ENCODE measurements around the gene STK11IP.

DNA sequence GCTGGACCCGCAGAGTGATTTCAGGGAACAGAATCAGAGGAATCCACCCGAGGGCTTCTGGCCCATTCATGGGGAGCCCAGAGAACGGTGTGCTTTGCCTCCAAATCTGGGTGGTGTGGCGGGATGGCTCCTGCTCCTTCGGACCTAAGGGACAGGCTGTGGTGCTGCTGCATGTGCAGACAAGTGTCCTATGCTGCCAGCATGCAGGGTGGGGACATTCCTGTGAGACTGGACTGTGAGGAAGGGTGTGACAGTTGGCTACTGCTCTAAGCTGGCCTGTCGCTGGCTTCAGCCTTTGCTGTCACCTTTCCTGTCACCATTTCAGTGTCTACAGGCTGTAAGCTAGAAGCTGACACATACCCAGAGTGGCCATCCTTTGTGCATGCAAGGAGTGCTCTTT lies 26.9 kb downstream of the STK11IP start:
- TF ChIP-seq, protein P1, sequence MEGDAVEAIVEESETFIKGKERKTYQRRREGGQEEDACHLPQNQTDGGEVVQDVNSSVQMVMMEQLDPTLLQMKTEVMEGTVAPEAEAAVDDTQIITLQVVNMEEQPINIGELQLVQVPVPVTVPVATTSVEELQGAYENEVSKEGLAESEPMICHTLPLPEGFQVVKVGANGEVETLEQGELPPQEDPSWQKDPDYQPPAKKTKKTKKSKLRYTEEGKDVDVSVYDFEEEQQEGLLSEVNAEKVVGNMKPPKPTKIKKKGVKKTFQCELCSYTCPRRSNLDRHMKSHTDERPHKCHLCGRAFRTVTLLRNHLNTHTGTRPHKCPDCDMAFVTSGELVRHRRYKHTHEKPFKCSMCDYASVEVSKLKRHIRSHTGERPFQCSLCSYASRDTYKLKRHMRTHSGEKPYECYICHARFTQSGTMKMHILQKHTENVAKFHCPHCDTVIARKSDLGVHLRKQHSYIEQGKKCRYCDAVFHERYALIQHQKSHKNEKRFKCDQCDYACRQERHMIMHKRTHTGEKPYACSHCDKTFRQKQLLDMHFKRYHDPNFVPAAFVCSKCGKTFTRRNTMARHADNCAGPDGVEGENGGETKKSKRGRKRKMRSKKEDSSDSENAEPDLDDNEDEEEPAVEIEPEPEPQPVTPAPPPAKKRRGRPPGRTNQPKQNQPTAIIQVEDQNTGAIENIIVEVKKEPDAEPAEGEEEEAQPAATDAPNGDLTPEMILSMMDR (IDR thresholded peaks at IDR 0.05), result no peak
- TF ChIP-seq POLR2A (IDR thresholded peaks at IDR 0.05), result no peak
